ENCODE results near the gene ANKRD33B. TPM values are rescaled to one million over a fixed set of nuclear protein-coding genes. Genes with fewer than 3 reads are reported as not detected.
"Not testable (repeated sequence)": the region's sequence is repeated elsewhere in the genome, so short reads cannot be mapped to it uniquely, and the experiment has no call there.

Gene ANKRD33B
- total RNA-seq, 1 donor from 2014 or later: 14.2 TPM

DNA sequence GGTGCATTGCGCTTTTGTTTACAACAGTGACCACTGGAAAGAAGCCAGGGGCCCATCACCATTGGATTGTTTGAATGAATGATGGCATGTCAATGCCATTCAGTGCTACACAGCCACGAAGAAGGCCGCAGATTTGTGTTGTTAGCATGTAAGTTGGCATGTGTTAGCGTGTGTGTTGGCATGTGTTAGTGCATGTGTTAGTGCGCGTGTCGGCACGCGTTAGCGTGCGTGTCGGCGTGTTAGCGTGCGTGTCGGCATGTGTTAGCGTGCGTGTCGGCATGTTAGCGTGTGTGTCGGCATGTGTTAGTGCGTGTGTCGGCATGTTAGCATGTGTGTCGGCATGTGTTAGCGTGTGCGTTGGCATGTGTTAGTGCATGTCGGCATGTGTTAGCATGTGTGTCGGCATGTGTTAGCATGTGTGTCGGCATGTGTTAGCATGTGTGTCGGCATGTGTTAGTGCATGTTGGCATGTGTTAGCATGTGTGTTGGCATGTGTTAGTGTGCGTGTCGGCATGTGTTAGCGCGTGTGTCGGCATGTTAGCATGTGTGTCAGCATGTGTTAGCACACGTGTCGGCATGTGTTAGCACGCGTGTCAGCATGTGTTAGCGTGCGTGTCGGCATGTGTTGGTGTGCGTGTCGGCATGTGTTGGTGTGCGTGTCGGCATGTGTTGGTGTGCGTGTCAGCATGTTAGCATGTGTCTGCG lies 15.3 kb upstream of the ANKRD33B start:
- TF ChIP-seq POLR2AphosphoS5 (IDR thresholded peaks at IDR 0.05; ENCODE audit: insufficient read depth in 1 of 2, low read depth in 1 of 2) (no peak), POLR2A (IDR thresholded peaks at IDR 0.05) (no peak)
- TF ChIP-seq, protein P1, sequence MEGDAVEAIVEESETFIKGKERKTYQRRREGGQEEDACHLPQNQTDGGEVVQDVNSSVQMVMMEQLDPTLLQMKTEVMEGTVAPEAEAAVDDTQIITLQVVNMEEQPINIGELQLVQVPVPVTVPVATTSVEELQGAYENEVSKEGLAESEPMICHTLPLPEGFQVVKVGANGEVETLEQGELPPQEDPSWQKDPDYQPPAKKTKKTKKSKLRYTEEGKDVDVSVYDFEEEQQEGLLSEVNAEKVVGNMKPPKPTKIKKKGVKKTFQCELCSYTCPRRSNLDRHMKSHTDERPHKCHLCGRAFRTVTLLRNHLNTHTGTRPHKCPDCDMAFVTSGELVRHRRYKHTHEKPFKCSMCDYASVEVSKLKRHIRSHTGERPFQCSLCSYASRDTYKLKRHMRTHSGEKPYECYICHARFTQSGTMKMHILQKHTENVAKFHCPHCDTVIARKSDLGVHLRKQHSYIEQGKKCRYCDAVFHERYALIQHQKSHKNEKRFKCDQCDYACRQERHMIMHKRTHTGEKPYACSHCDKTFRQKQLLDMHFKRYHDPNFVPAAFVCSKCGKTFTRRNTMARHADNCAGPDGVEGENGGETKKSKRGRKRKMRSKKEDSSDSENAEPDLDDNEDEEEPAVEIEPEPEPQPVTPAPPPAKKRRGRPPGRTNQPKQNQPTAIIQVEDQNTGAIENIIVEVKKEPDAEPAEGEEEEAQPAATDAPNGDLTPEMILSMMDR (IDR thresholded peaks at IDR 0.05): no peak
- intact Hi-C loops (cut with DNase I): no loop called here
- no peak overlapping the region for H3K27ac ChIP-seq
- no peaks in the 10 kb centered on the region for H3K9me3 ChIP-seq
- DNase-seq (ENCODE audit: extremely low spot score in 2 of 2): no peak
- H3K4me1 ChIP-seq: peaks cover 18% of the 10 kb centered on the region
- no peaks in the 10 kb centered on the region for H3K27me3 ChIP-seq
- H3K4me3 ChIP-seq: no peak overlapping the region
- H3K36me3 ChIP-seq: no peaks in the 10 kb centered on the region

DNA sequence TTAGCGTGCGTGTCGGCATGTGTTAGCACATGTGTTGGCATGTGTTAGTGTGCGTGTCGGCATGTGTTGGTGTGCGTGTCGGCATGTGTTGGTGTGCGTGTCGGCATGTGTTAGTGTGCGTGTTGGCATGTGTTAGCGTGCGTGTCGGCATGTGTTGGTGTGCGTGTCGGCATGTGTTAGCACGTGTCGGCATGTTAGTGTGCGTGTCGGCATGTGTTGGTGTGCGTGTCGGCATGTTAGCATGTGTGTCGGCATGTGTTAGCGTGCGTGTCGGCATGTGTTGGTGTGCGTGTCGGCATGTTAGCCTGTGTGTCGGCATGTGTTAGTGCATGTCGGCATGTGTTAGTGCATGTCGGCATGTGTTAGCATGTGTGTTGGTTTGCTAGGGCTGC lies 14.8 kb upstream of the ANKRD33B start:
- DNase-seq (ENCODE audit: extremely low spot score in 2 of 2); H3K36me3 ChIP-seq; H3K27ac ChIP-seq; H3K27me3 ChIP-seq; H3K9me3 ChIP-seq; intact Hi-C loops (cut with DNase I); H3K4me3 ChIP-seq: not testable (repeated sequence)
- H3K4me1 ChIP-seq: peaks cover 18% of the 10 kb centered on the region

DNA sequence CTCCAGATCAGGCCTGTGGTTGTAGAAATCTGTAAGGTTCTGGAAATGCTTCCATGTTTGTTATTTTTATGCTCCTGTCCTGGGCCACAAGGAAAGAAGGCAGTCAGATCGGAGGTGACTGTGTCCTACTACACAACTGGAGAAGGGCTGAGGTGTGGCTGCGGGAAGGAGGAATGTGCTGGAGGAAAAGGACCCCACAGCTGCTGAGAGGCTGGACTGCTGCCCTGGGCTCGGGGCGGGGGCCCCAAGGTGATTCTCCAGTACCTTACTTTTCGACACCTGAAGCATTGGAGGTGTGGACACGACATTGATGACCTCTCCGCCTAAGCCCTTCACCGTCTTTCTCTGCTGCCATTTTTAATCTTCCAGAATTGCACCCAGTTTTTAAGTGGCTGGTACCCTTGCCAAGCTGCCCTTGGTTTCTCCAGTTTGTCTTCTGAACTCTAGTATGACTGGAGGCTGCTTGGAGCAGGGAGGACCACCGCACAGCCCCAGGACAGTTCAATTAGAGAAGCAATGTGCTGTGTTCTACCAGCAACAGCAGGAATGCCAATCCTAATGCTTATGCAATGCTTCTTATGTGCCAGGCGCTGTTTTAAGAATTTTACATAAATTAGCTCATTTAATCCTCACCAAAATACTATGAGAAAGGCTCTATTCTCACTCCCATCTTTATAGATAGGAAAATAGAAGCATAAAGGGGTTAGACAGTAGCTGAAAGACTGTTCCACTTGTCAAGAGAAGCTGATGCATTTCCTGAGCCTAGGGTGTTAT lies 13.5 kb upstream of the ANKRD33B start:
- no peak for DNase-seq (ENCODE audit: extremely low spot score in 2 of 2)
- intact Hi-C loops (cut with DNase I): no loop called here
- Histone ChIP-seq H3K36me3 (no peaks in the 10 kb centered on the region), H3K4me3 (no peak overlapping the region), H3K27ac (peak overlapping the region; percentile 2), H3K9me3 (no peaks in the 10 kb centered on the region), H3K4me1 (peaks cover 18% of the 10 kb centered on the region), H3K27me3 (no peaks in the 10 kb centered on the region)
- no peak for TF ChIP-seq POLR2AphosphoS5 (IDR thresholded peaks at IDR 0.05; ENCODE audit: insufficient read depth in 1 of 2, low read depth in 1 of 2)
- no peak for TF ChIP-seq POLR2A (IDR thresholded peaks at IDR 0.05)
- TF ChIP-seq, protein P1 (IDR thresholded peaks at IDR 0.05): no peak

DNA sequence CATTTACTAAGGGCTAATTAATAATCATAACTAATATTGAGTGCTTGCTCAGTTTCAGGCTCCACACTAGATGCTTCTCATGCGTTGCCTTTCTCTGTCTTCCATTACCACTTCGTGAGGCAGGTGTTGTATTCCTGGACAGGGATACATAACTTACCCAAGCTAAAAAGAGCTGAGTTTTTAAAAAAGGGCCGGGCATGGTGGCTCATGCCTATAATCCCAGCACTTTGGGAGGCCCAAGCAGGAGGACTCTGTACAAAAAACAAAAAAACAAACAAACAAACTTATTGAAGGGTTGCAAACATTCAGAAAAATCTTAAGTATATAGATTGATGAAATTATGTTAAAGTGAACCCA lies 12.1 kb upstream of the ANKRD33B start:
- H3K4me3 ChIP-seq: no peak overlapping the region
- no peaks in the 10 kb centered on the region for H3K27me3 ChIP-seq
- no peak for DNase-seq (ENCODE audit: extremely low spot score in 2 of 2)
- no peaks in the 10 kb centered on the region for H3K9me3 ChIP-seq
- H3K27ac ChIP-seq: peak overlapping the region; percentile 49
- H3K4me1 ChIP-seq: peaks cover 28% of the 10 kb centered on the region
- no peaks in the 10 kb centered on the region for H3K36me3 ChIP-seq
- intact Hi-C loops (cut with DNase I): no loop called here
- TF ChIP-seq POLR2A (IDR thresholded peaks at IDR 0.05): no peak

DNA sequence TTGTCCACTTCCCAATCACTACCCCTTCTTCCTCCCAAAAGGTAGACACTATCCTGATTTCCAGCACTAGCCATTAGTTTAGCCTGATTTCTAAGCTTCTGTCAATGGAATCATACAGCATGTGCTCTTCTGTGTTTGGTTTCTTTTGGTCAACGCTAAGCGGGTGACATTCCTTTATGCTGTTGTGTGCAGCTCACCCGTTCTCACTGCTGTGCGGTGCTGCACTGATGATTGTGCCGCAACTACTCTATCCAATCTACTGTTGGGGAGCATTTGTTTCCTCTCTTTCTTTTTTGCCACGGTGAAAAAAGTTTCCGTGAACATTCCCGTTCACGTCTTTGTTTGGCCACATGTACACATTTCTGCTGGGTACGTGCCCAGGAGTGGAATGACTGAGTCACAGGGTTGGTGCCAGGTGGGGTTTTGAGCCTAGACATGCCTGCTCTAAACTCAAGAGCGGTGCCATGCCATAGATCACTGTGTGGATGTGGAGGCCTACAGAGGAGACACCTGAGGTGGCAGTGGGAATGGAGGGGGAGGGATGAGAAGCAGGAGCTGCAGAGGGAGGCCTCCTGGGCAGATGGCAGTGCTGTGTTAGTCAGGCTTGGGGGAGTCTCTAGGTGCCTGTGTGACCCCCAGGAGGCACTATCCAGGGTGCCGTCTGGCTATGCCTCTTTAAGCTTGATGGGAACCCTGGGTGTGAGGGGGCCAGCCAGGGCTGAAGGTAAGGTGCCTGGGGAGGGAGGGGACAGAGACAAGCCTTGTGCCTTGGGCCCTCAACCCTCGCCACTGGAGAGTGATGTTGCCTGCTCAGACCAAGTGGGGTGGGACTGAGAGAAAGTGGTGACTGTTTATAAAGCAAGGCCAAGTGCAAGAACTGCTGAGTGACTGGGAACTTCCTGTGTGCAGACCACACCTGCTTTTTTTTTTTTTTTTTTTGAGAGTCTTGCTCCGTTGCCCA lies 11.4 kb upstream of the ANKRD33B start:
- Histone ChIP-seq H3K4me1 (peaks cover 34% of the 10 kb centered on the region), H3K36me3 (no peaks in the 10 kb centered on the region), H3K27ac (no peak overlapping the region), H3K27me3 (no peaks in the 10 kb centered on the region), H3K4me3 (no peak overlapping the region), H3K9me3 (no peaks in the 10 kb centered on the region)
- DNase-seq (ENCODE audit: extremely low spot score in 2 of 2): no peak
- intact Hi-C loops (cut with DNase I): no loop called here
- no peak for TF ChIP-seq POLR2A (IDR thresholded peaks at IDR 0.05)
- no peak for TF ChIP-seq POLR2AphosphoS5 (IDR thresholded peaks at IDR 0.05; ENCODE audit: insufficient read depth in 1 of 2, low read depth in 1 of 2)
- TF ChIP-seq, protein P1 (IDR thresholded peaks at IDR 0.05): no peak

All from vagina (tissue), 2 donors.